Raji (cell line): ENCODE results near the gene DCBLD2.

Experiments used
- POLR2A ChIP-seq: IDR thresholded peaks from 2 replicates; pipeline ENCODE4 v1.6.1; 2011; ENCODE audit warnings: low read depth, low read length, control low read depth; ENCODE audit not compliant: insufficient read depth

DCBLD2 gene

GRCh38 chr3:98902351-98902740, 851 bp upstream of the DCBLD2 start:
- TF ChIP-seq POLR2A: no peak

GRCh38 chr3:98901119-98901391, 440 bp downstream of the DCBLD2 start:
- TF ChIP-seq POLR2A: no peak

- no peak for TF ChIP-seq POLR2A
Measured at GRCh38 chr3:98900265-98901118, 1.0 kb downstream of the DCBLD2 start.

- TF ChIP-seq POLR2A: no peak
Measured at GRCh38 chr3:98897701-98898100, 3.8 kb downstream of the DCBLD2 start.

- TF ChIP-seq POLR2A: no peak
Measured at GRCh38 chr3:98894791-98895576, 6.5 kb downstream of the DCBLD2 start.

GRCh38 chr3:98893740-98894139, 7.8 kb downstream of the DCBLD2 start:
- no peak for TF ChIP-seq POLR2A

GRCh38 chr3:98892263-98892662, 9.2 kb downstream of the DCBLD2 start:
- TF ChIP-seq POLR2A: no peak

- no peak for TF ChIP-seq POLR2A
Measured at GRCh38 chr3:98890965-98891910, 10.3 kb downstream of the DCBLD2 start.

GRCh38 chr3:98890181-98890835, 11.2 kb downstream of the DCBLD2 start:
- no peak for TF ChIP-seq POLR2A

- no peak for TF ChIP-seq POLR2A
Measured at GRCh38 chr3:98887684-98888083, 13.8 kb downstream of the DCBLD2 start.

GRCh38 chr3:98886525-98886924, 15.0 kb downstream of the DCBLD2 start:
- no peak for TF ChIP-seq POLR2A

- TF ChIP-seq POLR2A: no peak
Measured at GRCh38 chr3:98885851-98886250, 15.6 kb downstream of the DCBLD2 start.

- TF ChIP-seq POLR2A: no peak
Measured at GRCh38 chr3:98884675-98885371, 16.7 kb downstream of the DCBLD2 start.

GRCh38 chr3:98877132-98877531, 24.4 kb downstream of the DCBLD2 start:
- no peak for TF ChIP-seq POLR2A
